GM12875 (cell line): ENCODE data around the gene PLCB2.

Source experiments
- H3K4me3 ChIP-seq: one replicate; pipeline ENCODE4 v1.5.1; 2011; ENCODE audit warnings: low read depth, low read length, control low read depth
- TF ChIP-seq, protein P1 (sequence below): IDR thresholded peaks from 2 replicates; pipeline ENCODE4 v1.5.1; 2011; ENCODE audit warnings: low read depth, mild to moderate bottlenecking, control low read depth, inconsistent platforms, low read length, moderate library complexity, borderline replicate concordance; ENCODE audit not compliant: insufficient read depth

PLCB2 gene

GRCh38 chr15:40310001-40310959 lies 2.5 kb upstream of the PLCB2 start:
- TF ChIP-seq, protein P1, sequence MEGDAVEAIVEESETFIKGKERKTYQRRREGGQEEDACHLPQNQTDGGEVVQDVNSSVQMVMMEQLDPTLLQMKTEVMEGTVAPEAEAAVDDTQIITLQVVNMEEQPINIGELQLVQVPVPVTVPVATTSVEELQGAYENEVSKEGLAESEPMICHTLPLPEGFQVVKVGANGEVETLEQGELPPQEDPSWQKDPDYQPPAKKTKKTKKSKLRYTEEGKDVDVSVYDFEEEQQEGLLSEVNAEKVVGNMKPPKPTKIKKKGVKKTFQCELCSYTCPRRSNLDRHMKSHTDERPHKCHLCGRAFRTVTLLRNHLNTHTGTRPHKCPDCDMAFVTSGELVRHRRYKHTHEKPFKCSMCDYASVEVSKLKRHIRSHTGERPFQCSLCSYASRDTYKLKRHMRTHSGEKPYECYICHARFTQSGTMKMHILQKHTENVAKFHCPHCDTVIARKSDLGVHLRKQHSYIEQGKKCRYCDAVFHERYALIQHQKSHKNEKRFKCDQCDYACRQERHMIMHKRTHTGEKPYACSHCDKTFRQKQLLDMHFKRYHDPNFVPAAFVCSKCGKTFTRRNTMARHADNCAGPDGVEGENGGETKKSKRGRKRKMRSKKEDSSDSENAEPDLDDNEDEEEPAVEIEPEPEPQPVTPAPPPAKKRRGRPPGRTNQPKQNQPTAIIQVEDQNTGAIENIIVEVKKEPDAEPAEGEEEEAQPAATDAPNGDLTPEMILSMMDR, result peak; percentile 80
- H3K4me3 ChIP-seq, result no peak overlapping the region

- H3K4me3 ChIP-seq, result no peak overlapping the region
- TF ChIP-seq, protein P1, result no peak
These were observed 1.7 kb upstream of the PLCB2 start for GRCh38 chr15:40309344-40309862.

GRCh38 chr15:40306908-40307307 lies 827 bp downstream of the PLCB2 start:
- H3K4me3 ChIP-seq, result peak overlapping the region; percentile 75
- TF ChIP-seq, protein P1, result no peak

GRCh38 chr15:40306371-40306770 lies 1.4 kb downstream of the PLCB2 start:
- TF ChIP-seq, protein P1, result no peak
- H3K4me3 ChIP-seq, result peak overlapping the region; percentile 75

GRCh38 chr15:40305281-40305680 lies 2.5 kb downstream of the PLCB2 start:
- TF ChIP-seq, protein P1, result no peak

DNA sequence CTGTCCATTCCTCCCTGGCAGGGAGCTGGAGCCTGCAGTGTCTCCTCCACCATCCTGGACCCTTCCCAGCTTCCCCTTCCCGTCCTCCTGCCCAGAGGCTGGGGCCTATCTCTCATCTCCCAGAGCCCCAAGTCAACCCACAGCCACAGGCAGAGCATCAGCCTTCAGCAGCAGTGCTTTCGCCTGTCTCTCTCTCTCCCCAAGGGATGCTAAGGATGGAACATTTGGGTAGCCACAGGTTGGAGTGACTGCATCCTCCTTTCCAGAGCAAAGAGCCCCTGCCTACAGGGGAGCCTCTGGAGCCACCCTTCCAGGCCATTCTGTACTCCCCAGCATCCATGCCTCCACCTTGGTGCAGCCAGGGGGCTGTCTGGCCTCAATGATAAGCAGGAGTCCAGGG lies 4.2 kb downstream of the PLCB2 start:
- TF ChIP-seq, protein P1, result no peak
- no peak overlapping the region for H3K4me3 ChIP-seq

More at GRCh38 chr15:40305281-40305680, 2.5 kb downstream of the PLCB2 start:
- no peak overlapping the region for H3K4me3 ChIP-seq
